Breast epithelium (tissue), 4 donors: ENCODE measurements around the gene RHD. TPM values are rescaled to one million over a fixed set of nuclear protein-coding genes. Genes with fewer than 3 reads are reported as not detected.

Experiments used
- DNase-seq, 2 donors: peaks; one replicate each; pipeline ENCODE4 v3.0.0-alpha.2; 2019; ENCODE audit warnings: low spot score in 2 of 2
- H3K27ac ChIP-seq, 2 donors: fragments of 200-600 bp; sonication (generic) in 1 of 2; one replicate each; pipeline ENCODE4 v1.5.1; 2016 to 2019; ENCODE audit warnings: mild to moderate bottlenecking in 1 of 2
- H3K27me3 ChIP-seq, 2 donors: fragments of 200-600 bp; sonication (generic) in 1 of 2; one replicate each; pipeline versions ENCODE4 v1.5.1 to v1.6.0; 2017 to 2019; ENCODE audit warnings: control low read depth in 1 of 2, mild to moderate bottlenecking in 1 of 2
- H3K36me3 ChIP-seq: fragments of 200-600 bp; one replicate; pipeline ENCODE4 v1.5.1; 2019
- H3K4me1 ChIP-seq, 2 donors: fragments of 200-600 bp; sonication (generic); one replicate each; pipeline ENCODE4 v1.5.1; 2016 to 2019; ENCODE audit warnings: control low read depth in 1 of 2
- H3K4me3 ChIP-seq, 3 donors: fragments of 200-600 bp; sonication (generic); 1 replicate in 2 of 3; 2 replicates in 1 of 3; pipeline ENCODE4 v1.5.1; 2016 to 2019; ENCODE audit warnings: mild to moderate bottlenecking in 3 of 3, moderate library complexity in 2 of 3
- H3K9me3 ChIP-seq, 2 donors: fragments of 200-600 bp; sonication (generic) in 1 of 2; one replicate each; pipeline ENCODE4 v1.5.1; 2016 to 2019; ENCODE audit warnings: control low read depth in 1 of 2
- CTCF ChIP-seq, 3 donors: fragments of 450-650 bp; IDR thresholded peaks; one replicate each; pipeline ENCODE4 v1.5.1; 2016 to 2017; ENCODE audit warnings: antibody characterized with exemption in 3 of 3, mild to moderate bottlenecking in 3 of 3, moderate library complexity in 3 of 3
- POLR2A ChIP-seq: fragments of 450-650 bp; IDR thresholded peaks from one replicate; pipeline ENCODE4 v1.6.1; 2016; ENCODE audit warnings: antibody characterized with exemption, mild to moderate bottlenecking, moderate library complexity
- POLR2AphosphoS5 ChIP-seq, 3 donors: sonication (generic); formaldehyde crosslinking; IDR thresholded peaks; one replicate each; pipeline ENCODE4 v1.6.1; 2017; ENCODE audit warnings: antibody characterized with exemption in 3 of 3
- intact Hi-C: fragments of 100-400 bp; cut with DNase I; formaldehyde crosslinking; loops from one replicate; pipeline ENCODE4 v1.15.1; 2023; ENCODE audit warnings: low total_unique reads
- total RNA-seq, 3 donors: library from RNA; depleted of rRNA; stranded (reverse); fragments of >200 nt; gene quantifications; one replicate each; pipeline ENCODE4 v1.1.0, GENCODE V29; 2016

Gene RHD
- total RNA-seq, 3 donors from 2014 or later: not detected

GRCh38 chr1:25349606-25350005 lies 77.3 kb downstream of the RHD start:
- no peaks in the 10 kb centered on the region for H3K9me3 ChIP-seq
- no peaks in the 10 kb centered on the region for H3K4me1 ChIP-seq
- TF ChIP-seq POLR2A (no peak), CTCF (IDR thresholded peaks at IDR 0.05) (no peak), POLR2AphosphoS5 (IDR thresholded peaks at IDR 0.05) (no peak)
- no peaks in the 10 kb centered on the region for H3K27me3 ChIP-seq
- H3K4me3 ChIP-seq: no peak overlapping the region
- no peak overlapping the region for H3K27ac ChIP-seq
- no peaks in the 10 kb centered on the region for H3K36me3 ChIP-seq
- intact Hi-C loops: no loop called here
- no peak for DNase-seq

GRCh38 chr1:25355841-25356395 lies 83.6 kb downstream of the RHD start:
- Histone ChIP-seq H3K36me3 (no peaks in the 10 kb centered on the region), H3K4me1 (no peaks in the 10 kb centered on the region)
- intact Hi-C loops: no loop called here

DNA sequence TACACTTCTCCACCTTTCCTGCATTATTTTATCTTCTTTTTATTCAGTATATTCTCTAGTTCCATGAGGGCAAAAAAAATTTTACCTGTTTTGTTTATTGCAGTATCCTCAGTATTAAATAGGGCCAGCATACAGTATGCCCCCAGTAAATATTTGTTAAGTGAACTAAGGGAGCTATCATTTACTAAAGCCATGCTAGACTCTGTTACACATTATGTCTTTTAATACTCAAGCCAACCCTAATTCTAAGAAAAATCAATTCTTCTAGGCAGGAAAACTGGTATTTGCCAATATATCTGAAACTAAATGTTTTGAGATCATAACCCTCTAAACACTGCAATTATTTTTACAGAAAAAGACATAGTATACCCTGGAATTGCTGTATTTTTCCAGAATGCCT lies 84.1 kb downstream of the RHD start:
- DNase-seq: no peak
- Histone ChIP-seq H3K27ac (no peak overlapping the region), H3K27me3 (no peaks in the 10 kb centered on the region), H3K4me1 (no peaks in the 10 kb centered on the region), H3K36me3 (peaks cover 3% of the 10 kb centered on the region), H3K4me3 (no peak overlapping the region), H3K9me3 (no peaks in the 10 kb centered on the region)
- TF ChIP-seq CTCF (IDR thresholded peaks at IDR 0.05): no peak
- no peak for TF ChIP-seq POLR2A
- TF ChIP-seq POLR2AphosphoS5 (IDR thresholded peaks at IDR 0.05): no peak
- intact Hi-C loops: no loop called here

More at GRCh38 chr1:25355841-25356395, 83.6 kb downstream of the RHD start:
- H3K27ac ChIP-seq: no peak overlapping the region
- DNase-seq: no peak
- no peak for TF ChIP-seq POLR2A
- TF ChIP-seq POLR2AphosphoS5 (IDR thresholded peaks at IDR 0.05): no peak
- no peak for TF ChIP-seq CTCF (IDR thresholded peaks at IDR 0.05)
- H3K9me3 ChIP-seq: no peaks in the 10 kb centered on the region
- H3K4me3 ChIP-seq: no peak overlapping the region
- H3K27me3 ChIP-seq: no peaks in the 10 kb centered on the region

DNA sequence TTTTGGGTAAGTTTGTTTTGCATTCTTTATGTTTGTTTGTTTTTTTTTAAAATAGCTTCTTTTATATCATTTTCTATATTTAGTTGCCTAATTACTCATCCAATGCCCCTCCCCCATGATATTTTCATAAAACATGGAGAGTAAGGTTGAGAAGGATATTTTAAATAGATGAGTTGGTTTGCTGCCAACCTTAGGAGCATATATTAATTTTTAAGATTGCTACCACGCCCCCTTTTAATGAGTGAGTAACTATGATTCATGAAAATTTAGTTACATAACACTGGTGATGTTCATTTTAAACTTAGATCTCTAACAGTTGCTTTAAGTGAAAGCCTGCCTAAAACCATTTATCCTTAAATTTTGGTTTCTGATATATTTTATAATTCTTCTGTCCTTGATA lies 84.5 kb downstream of the RHD start:
- peaks cover 3% of the 10 kb centered on the region for H3K36me3 ChIP-seq
- no peak for DNase-seq
- no peak overlapping the region for H3K4me3 ChIP-seq
- TF ChIP-seq POLR2AphosphoS5 (IDR thresholded peaks at IDR 0.05) (no peak), CTCF (IDR thresholded peaks at IDR 0.05) (no peak), POLR2A (no peak)
- intact Hi-C loops: no loop called here
- no peaks in the 10 kb centered on the region for H3K9me3 ChIP-seq
- H3K4me1 ChIP-seq: no peaks in the 10 kb centered on the region
- H3K27me3 ChIP-seq: no peaks in the 10 kb centered on the region
- H3K27ac ChIP-seq: no peak overlapping the region

GRCh38 chr1:25360596-25361581 lies 88.6 kb downstream of the RHD start:
- Histone ChIP-seq H3K4me3 (no peak overlapping the region), H3K9me3 (no peaks in the 10 kb centered on the region), H3K4me1 (no peaks in the 10 kb centered on the region), H3K27me3 (no peaks in the 10 kb centered on the region), H3K27ac (peak overlapping the region; percentile 40 to 71), H3K36me3 (peaks cover 3% of the 10 kb centered on the region)
- intact Hi-C loops: no loop called here
- TF ChIP-seq POLR2A (no peak), POLR2AphosphoS5 (IDR thresholded peaks at IDR 0.05) (no peak), CTCF (IDR thresholded peaks at IDR 0.05) (no peak)
- DNase-seq: no peak
